Measurements from ENCODE around the gene JPH4.
A peak's percentile ranks its signal among the peaks of the same experiment; 100 is the strongest.

Gene JPH4

GRCh38 chr14:23579739-23580138 is 1.1 kb upstream of the JPH4 start:
- no peak for DNase-seq (ENCODE audit: low read depth)

- no peak for DNase-seq (ENCODE audit: low read depth)
Measured at GRCh38 chr14:23579311-23579630, 681 bp upstream of the JPH4 start.

- no peak for DNase-seq (ENCODE audit: low read depth)
Measured at GRCh38 chr14:23577710-23578392, 739 bp downstream of the JPH4 start.

GRCh38 chr14:23577004-23577681 is 1.4 kb downstream of the JPH4 start:
- no peak for DNase-seq (ENCODE audit: low read depth)

GRCh38 chr14:23573384-23574015 is 5.1 kb downstream of the JPH4 start:
- no peak for DNase-seq (ENCODE audit: low read depth)

- DNase-seq (ENCODE audit: low read depth), result no peak
Measured at GRCh38 chr14:23572836-23573235, 5.8 kb downstream of the JPH4 start.

- DNase-seq (ENCODE audit: low read depth), result no peak
Measured at GRCh38 chr14:23572524-23572828, 6.1 kb downstream of the JPH4 start.

GRCh38 chr14:23571701-23572523 is 6.7 kb downstream of the JPH4 start:
- no peak for DNase-seq (ENCODE audit: low read depth)

- no peak for DNase-seq (ENCODE audit: low read depth)
Measured at GRCh38 chr14:23570806-23571483, 7.6 kb downstream of the JPH4 start.

- DNase-seq (ENCODE audit: low read depth), result no peak
Measured at GRCh38 chr14:23569443-23570151, 9.0 kb downstream of the JPH4 start.

GRCh38 chr14:23568600-23569331 is 9.8 kb downstream of the JPH4 start:
- DNase-seq (ENCODE audit: low read depth), result no peak

GRCh38 chr14:23568021-23568599 is 10.5 kb downstream of the JPH4 start:
- DNase-seq (ENCODE audit: low read depth), result no peak

- DNase-seq (ENCODE audit: low read depth), result peak; percentile 72
Measured at GRCh38 chr14:23567186-23568020, 11.2 kb downstream of the JPH4 start, which contains the start of gene AP1G2. Gene AP1G2 (minus strand): TSS chr14:23567791. CDS start chr14:23567314, 477 bp downstream.

- no peak for DNase-seq (ENCODE audit: low read depth)
Measured at GRCh38 chr14:23566778-23567185, 11.8 kb downstream of the JPH4 start.

GRCh38 chr14:23566112-23566777 is 12.3 kb downstream of the JPH4 start:
- DNase-seq (ENCODE audit: low read depth), result no peak

- DNase-seq (ENCODE audit: low read depth), result no peak
Measured at GRCh38 chr14:23565626-23566025, 13.0 kb downstream of the JPH4 start.

- no peak for DNase-seq (ENCODE audit: low read depth)
Measured at GRCh38 chr14:23564876-23565275, 13.7 kb downstream of the JPH4 start.

- DNase-seq (ENCODE audit: low read depth), result no peak
Measured at GRCh38 chr14:23564181-23564812, 14.3 kb downstream of the JPH4 start.

All from T follicular helper cell (primary cell).